GM12873 (cell line): ENCODE data around the gene DQX1.

Experiments
- TF ChIP-seq, protein P1 (sequence below): IDR thresholded peaks from 2 replicates; pipeline ENCODE4 v1.5.1; 2012; ENCODE audit warnings: low read depth, mild to moderate bottlenecking, moderate library complexity, low read length, control low read depth; ENCODE audit not compliant: insufficient read depth; ENCODE audit errors: missing control alignments

DQX1 gene

GRCh38 chr2:74489906-74490305 lies 36.1 kb downstream of the DQX1 start:
- TF ChIP-seq, protein P1, sequence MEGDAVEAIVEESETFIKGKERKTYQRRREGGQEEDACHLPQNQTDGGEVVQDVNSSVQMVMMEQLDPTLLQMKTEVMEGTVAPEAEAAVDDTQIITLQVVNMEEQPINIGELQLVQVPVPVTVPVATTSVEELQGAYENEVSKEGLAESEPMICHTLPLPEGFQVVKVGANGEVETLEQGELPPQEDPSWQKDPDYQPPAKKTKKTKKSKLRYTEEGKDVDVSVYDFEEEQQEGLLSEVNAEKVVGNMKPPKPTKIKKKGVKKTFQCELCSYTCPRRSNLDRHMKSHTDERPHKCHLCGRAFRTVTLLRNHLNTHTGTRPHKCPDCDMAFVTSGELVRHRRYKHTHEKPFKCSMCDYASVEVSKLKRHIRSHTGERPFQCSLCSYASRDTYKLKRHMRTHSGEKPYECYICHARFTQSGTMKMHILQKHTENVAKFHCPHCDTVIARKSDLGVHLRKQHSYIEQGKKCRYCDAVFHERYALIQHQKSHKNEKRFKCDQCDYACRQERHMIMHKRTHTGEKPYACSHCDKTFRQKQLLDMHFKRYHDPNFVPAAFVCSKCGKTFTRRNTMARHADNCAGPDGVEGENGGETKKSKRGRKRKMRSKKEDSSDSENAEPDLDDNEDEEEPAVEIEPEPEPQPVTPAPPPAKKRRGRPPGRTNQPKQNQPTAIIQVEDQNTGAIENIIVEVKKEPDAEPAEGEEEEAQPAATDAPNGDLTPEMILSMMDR: no peak

GRCh38 chr2:74488643-74489481 lies 37.2 kb downstream of the DQX1 start:
- TF ChIP-seq, protein P1: no peak

GRCh38 chr2:74486141-74486540 lies 39.9 kb downstream of the DQX1 start:
- TF ChIP-seq, protein P1: no peak

DNA sequence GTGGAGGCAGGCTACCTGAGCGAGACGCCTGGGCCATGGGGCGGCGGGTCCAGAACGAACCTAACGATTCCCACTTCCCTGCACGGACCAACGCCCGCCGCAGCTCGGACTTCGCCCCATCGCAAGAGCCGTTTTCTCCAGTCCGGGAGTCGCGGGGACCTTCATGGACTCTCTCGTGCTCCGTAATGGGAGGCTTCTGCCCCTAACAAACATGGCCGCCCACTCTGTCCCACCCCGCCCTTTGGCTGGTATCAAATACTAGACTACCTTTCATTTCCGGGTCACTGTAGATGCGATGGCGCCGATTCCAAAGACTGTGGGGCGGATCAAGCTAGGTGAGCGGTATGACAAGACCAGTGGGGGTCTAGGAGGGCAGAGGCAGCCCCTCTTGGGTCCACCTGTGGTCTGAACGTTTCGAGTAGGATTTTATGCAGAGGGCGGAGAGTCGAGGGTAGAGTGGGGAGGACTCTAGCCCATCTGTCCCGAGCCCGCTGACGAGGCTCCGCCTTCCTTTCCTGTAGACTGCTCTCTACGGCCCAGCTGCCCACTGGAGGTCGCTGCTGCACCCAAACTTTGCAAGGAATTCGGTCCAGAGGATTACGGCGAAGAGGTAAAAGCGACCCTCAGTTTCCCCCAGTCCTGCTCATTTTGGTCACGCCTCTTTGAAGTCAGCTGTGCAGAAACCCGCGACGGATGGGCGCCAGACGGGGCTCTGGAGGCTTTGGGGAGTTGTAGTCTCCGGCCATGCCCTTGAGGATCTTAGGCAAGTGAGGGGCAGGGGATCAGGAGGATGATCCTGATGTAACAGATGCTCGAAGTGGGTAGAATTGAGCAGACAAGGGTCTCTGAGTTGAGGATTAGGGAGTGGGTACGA lies 43.0 kb downstream of the DQX1 start, which contains the start of the genes CCDC142 and TTC31:
CCDC142 (minus strand) TSS at position 198 of the 874 bp plus-strand sequence; CDS start at position 37, 161 bp downstream.
TTC31 (plus strand) TSS at position 281 of the 874 bp plus-strand sequence; CDS start at position 296, 15 bp downstream.
- TF ChIP-seq, protein P1: peak; percentile 94

DNA sequence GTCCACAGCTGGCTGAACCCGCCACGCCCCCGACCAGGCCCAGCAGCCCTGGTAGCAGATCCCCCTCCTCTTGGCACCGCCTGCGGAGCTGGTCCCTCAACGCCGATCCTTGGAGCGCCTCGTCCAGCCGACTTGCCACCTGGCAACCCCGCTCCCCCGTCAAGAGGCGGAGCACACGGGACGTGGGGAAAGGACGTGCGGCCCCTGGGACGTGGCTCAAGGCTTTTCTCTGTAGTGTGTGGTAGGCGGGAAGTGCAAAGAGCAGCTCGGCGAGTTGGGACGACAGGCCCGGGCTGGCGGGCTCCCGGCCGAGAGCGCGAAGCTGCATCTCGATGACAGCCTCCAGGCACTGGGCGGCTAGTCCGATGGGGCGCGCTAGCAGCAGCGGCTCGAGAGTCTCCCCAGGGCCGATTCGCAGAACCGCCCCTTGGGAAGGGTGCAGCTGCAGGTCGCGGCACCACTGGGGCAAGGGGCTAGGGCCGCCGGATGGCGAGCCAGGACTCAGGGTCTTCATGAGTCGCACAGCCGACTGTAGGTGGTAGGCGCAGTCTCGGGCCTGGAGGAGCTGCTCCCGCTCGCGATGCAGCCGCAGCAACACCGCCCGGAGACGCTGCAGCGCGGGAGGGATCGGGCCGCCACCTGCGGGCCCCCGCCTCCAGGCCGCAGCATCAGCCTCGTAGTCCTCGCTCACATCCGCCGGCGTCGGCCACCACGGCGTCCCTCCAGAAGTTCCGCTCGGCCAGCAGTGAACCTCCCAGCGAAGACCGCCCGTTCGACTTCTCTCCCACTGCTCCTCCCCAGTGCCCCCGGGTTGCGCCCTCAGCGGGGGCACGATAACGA lies 43.9 kb downstream of the DQX1 start:
- TF ChIP-seq, protein P1: peak; percentile 14

DNA sequence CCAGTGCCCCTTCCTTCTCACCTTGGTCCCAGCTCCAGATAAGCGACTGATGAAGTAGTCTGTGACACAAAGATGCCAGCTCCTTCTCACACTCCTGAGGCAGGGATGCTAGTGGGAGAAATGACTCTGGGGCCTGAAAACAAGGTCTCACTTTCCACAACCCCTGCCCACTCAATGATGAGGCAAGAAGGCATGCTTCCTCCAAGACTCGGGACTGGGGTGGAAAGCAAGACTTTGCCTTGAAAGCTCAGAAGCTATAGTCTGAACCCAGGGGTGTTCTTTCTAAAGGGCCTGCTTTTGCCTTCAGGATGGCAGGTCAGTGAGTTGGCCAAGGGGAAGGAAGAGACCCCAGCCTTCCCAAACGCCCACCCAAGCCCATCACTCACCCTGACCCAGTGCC lies 44.6 kb downstream of the DQX1 start:
- TF ChIP-seq, protein P1: no peak
